Naive thymus-derived CD8-positive, alpha-beta T cell (primary cell): ENCODE results near the gene EMID1. TPM values are rescaled to one million over a fixed set of nuclear protein-coding genes. Genes with fewer than 3 reads are reported as not detected.

Experiments
- ATAC-seq, 2 donors: fragments of 150-1000 bp; cut with Tn5 transposase in 1 of 2; sonication (Bioruptor Pico), chemical (Tn5 transposase) in 1 of 2; 1 replicate in 1 of 2; 2 replicates in 1 of 2; pipeline ENCODE4 v1.10.0; 2021; ENCODE audit warnings: mild to moderate bottlenecking in 2 of 2, moderate library complexity in 2 of 2
- POLR2A ChIA-PET: fragments of 350-600 bp; sonication (Branson Sonifier 250); formaldehyde crosslinking; loops from one replicate; lab custom pipeline; 2021; ENCODE audit warnings: antibody characterized with exemption; lab: Charles Lee
- DNase-seq, 10 donors: peaks; one replicate each; pipeline versions ENCODE4 v3.0.0 to v3.0.0-alpha.2; 2020 to 2022
- H3K27ac Mint-ChIP-seq, 10 donors: one replicate each; pipeline ENCODE4 v1.8.0; 2020 to 2022; ENCODE audit warnings: mild to moderate bottlenecking in 10 of 10, mixed read lengths in 10 of 10, moderate library complexity in 4 of 10, inconsistent platforms in 1 of 10
- H3K27me3 Mint-ChIP-seq, 5 donors: one replicate each; pipeline ENCODE4 v1.8.0; 2021 to 2022; ENCODE audit warnings: mixed read lengths in 5 of 5
- H3K36me3 Mint-ChIP-seq, 3 donors: one replicate each; pipeline ENCODE4 v1.8.0; 2020 to 2022; ENCODE audit warnings: mixed read lengths in 3 of 3, mild to moderate bottlenecking in 2 of 3, inconsistent platforms in 1 of 3
- H3K4me1 Mint-ChIP-seq, 4 donors: one replicate each; pipeline ENCODE4 v1.8.0; 2021 to 2022; ENCODE audit warnings: mixed read lengths in 4 of 4
- H3K4me3 Mint-ChIP-seq, 10 donors: one replicate each; pipeline ENCODE4 v1.8.0; 2020 to 2022; ENCODE audit warnings: mild to moderate bottlenecking in 10 of 10, mixed read lengths in 10 of 10, moderate library complexity in 6 of 10, inconsistent platforms in 1 of 10
- H3K9me3 Mint-ChIP-seq, 9 donors: one replicate each; pipeline ENCODE4 v1.8.0; 2020 to 2022; ENCODE audit warnings: mixed read lengths in 9 of 9, mild to moderate bottlenecking in 3 of 9, inconsistent platforms in 1 of 9, moderate library complexity in 1 of 9
- polyA plus RNA-seq, 3 donors: library from polyadenylated mRNA; unstranded; fragments of 300-500 nt; fragmentation: Illumina TruSeq; gene quantifications; one replicate each; pipeline ENCODE4 v1.2.3, GENCODE V29; 2021
- total RNA-seq, 8 experiments: library from RNA in 2 of 8; stranded (reverse) in 2 of 8; gene quantifications; one replicate each; pipeline ENCODE4 v1.2.3 and lab custom pipeline; 2021 to 2026

EMID1 gene
- total and polyA plus RNA-seq, 5 experiments from 2014 or later, result not detected

GRCh38 chr22:29266564-29267461 is 61.1 kb downstream of the EMID1 start:
- Mint-ChIP-seq H3K27me3 (peaks cover 0 to 3% (median 0%) of the 10 kb centered on the region in 5 donors), H3K27ac (peak overlapping the region; percentile 22 to 100 (median 86)), H3K4me3 (peak overlapping the region; percentile 90 to 99 (median 96)), H3K4me1 (peaks cover 30 to 51% (median 44%) of the 10 kb centered on the region in 4 donors), H3K9me3 (peaks cover 0 to 3% (median 0%) of the 10 kb centered on the region in 9 donors), H3K36me3 (peaks cover 5 to 10% (median 7%) of the 10 kb centered on the region in 3 donors)
- ATAC-seq (no peak), DNase-seq (no peak)
- POLR2A ChIA-PET, result no interaction called here

- H3K9me3 Mint-ChIP-seq, result peaks cover 0 to 3% (median 0%) of the 10 kb centered on the region in 9 donors
- peak overlapping the region; percentile 89 to 100 (median 98) for H3K27ac Mint-ChIP-seq
- peaks cover 36 to 57% (median 50%) of the 10 kb centered on the region in 4 donors for H3K4me1 Mint-ChIP-seq
- DNase-seq (no peak), ATAC-seq (peak in 1 of 2 donors; percentile 42)
- peak overlapping the region; percentile 90 to 99 (median 96) for H3K4me3 Mint-ChIP-seq
- H3K27me3 Mint-ChIP-seq, result peaks cover 0 to 3% (median 0%) of the 10 kb centered on the region in 5 donors
- H3K36me3 Mint-ChIP-seq, result peaks cover 5 to 17% (median 7%) of the 10 kb centered on the region in 3 donors
- POLR2A ChIA-PET, result no interaction called here
These were observed 61.8 kb downstream of the EMID1 start for GRCh38 chr22:29267462-29267857.

- peaks cover 36 to 62% (median 55%) of the 10 kb centered on the region in 4 donors for H3K4me1 Mint-ChIP-seq
- peaks cover 0 to 3% (median 0%) of the 10 kb centered on the region in 9 donors for H3K9me3 Mint-ChIP-seq
- H3K4me3 Mint-ChIP-seq, result peak within 1 kb of the TSS; percentile 90 to 99 (median 96)
- DNase-seq, result peak; percentile 85 to 100 (median 96)
- peaks cover 0 to 3% (median 0%) of the 10 kb centered on the region in 5 donors for H3K27me3 Mint-ChIP-seq
- ATAC-seq, result peak; percentile 85 to 91
- H3K36me3 Mint-ChIP-seq, result peaks cover 5 to 22% (median 7%) of the 10 kb centered on the region in 3 donors
- POLR2A ChIA-PET, result interaction anchor here (0.8 to 1.1 kb wide), 6 partner anchors 9 to 464 kb away, joined by 3 to 4 read pairs (median 3); no protein-coding TSS in a partner anchor
- peak within 1 kb of the TSS; percentile 96 to 100 (median 98) for H3K27ac Mint-ChIP-seq
These were observed 62.3 kb downstream of the EMID1 start, which contains the start of the genes EWSR1 and RHBDD3 for GRCh38 chr22:29267858-29268510. Gene EWSR1, plus strand, starts transcription at chr22:29268268. Its CDS starts 69 bp downstream, at chr22:29268337. Gene RHBDD3, minus strand, starts transcription at chr22:29267981. Its CDS starts 2,355 bp downstream, at chr22:29265626.

DNA sequence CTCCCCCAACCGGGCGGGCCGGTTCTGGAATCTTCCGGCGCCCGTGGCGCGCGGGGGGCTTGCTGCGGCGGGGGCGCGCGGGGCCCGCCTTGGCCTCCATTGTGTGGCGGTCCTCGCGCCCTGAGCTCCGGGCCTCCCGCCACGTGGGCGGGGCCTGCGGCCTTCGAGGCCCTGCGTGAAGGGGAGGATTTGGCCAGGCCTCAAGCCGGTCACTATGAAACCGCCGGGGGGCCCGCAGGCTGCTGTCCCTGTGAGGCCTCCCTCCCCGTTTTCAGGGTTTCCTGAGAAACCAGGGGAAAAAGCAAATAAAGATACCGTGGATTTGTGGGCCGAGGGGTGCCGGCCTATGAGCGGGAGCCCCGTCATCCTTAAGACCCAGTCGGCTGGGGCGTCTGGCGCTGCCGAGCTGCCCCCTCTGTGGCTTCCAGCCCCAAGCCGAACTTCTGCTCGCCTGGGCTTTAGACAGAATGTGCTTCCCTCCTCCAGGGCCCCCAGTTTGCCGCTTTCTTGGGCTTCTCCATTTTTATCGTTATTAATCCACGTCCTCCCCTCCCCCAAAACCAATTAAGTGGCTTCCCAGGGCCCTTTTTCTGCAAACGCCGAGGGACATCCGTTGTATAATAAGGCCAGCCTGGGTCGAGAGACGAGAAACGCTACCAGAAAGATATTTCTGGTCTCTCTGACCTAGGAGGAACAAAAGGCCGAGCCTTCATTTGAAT is 63.0 kb downstream of the EMID1 start:
- Mint-ChIP-seq H3K27me3 (peaks cover 0 to 3% (median 0%) of the 10 kb centered on the region in 5 donors), H3K36me3 (peaks cover 5 to 29% (median 7%) of the 10 kb centered on the region in 3 donors), H3K9me3 (peaks cover 0 to 3% (median 0%) of the 10 kb centered on the region in 9 donors), H3K4me1 (peaks cover 39 to 69% (median 62%) of the 10 kb centered on the region in 4 donors), H3K27ac (peak overlapping the region; percentile 96 to 100 (median 98)), H3K4me3 (peak overlapping the region; percentile 90 to 99 (median 96))
- POLR2A ChIA-PET, result interaction anchor here (0.8 to 1.1 kb wide), 6 partner anchors 8 to 464 kb away, joined by 3 to 4 read pairs (median 3); no protein-coding TSS in a partner anchor
- ATAC-seq (peak; percentile 23 to 30), DNase-seq (peak in 5 of 10 donors; percentile 7 to 36 (median 32))

GRCh38 chr22:29269230-29269604 is 63.5 kb downstream of the EMID1 start:
- DNase-seq, result no peak
- H3K36me3 Mint-ChIP-seq, result peaks cover 5 to 34% (median 7%) of the 10 kb centered on the region in 3 donors
- POLR2A ChIA-PET, result interaction anchor here (0.9 to 1.1 kb wide), 5 partner anchors 8 to 35 kb away, joined by 3 to 4 read pairs (median 3); no protein-coding TSS in a partner anchor

GRCh38 chr22:29269731-29270474 is 64.2 kb downstream of the EMID1 start:
- POLR2A ChIA-PET, result interaction anchor here (0.9 to 1.7 kb wide), 5 partner anchors 9 to 470 kb away, joined by 3 to 5 read pairs (median 3); partner anchors contain the start of gene XBP1
- Mint-ChIP-seq H3K27ac (peak overlapping the region; percentile 94 to 100 (median 97)), H3K27me3 (peaks cover 0 to 3% (median 0%) of the 10 kb centered on the region in 5 donors), H3K4me1 (peaks cover 43 to 81% (median 73%) of the 10 kb centered on the region in 4 donors), H3K9me3 (peaks cover 0 to 3% (median 0%) of the 10 kb centered on the region in 9 donors), H3K36me3 (peaks cover 5 to 41% (median 10%) of the 10 kb centered on the region in 3 donors), H3K4me3 (peak overlapping the region; percentile 90 to 99 (median 96))
- ATAC-seq (no peak), DNase-seq (peak in 1 of 10 donors; percentile 9)

More at GRCh38 chr22:29269230-29269604, 63.5 kb downstream of the EMID1 start:
- H3K27me3 Mint-ChIP-seq, result peaks cover 0 to 3% (median 0%) of the 10 kb centered on the region in 5 donors
- H3K4me1 Mint-ChIP-seq, result peaks cover 39 to 75% (median 67%) of the 10 kb centered on the region in 4 donors
- peak overlapping the region; percentile 94 to 100 (median 97) for H3K27ac Mint-ChIP-seq
- ATAC-seq, result no peak
- peaks cover 0 to 3% (median 0%) of the 10 kb centered on the region in 9 donors for H3K9me3 Mint-ChIP-seq
- H3K4me3 Mint-ChIP-seq, result peak overlapping the region; percentile 90 to 99 (median 96)

- Mint-ChIP-seq H3K36me3 (peaks cover 5 to 48% (median 15%) of the 10 kb centered on the region in 3 donors), H3K4me1 (peaks cover 45 to 89% (median 81%) of the 10 kb centered on the region in 4 donors), H3K4me3 (peak overlapping the region; percentile 90 to 99 (median 96)), H3K27ac (peak overlapping the region; percentile 68 to 100 (median 90)), H3K9me3 (peaks cover 0 to 3% (median 0%) of the 10 kb centered on the region in 9 donors), H3K27me3 (peaks cover 0 to 3% (median 0%) of the 10 kb centered on the region in 5 donors)
- ATAC-seq (no peak), DNase-seq (no peak)
- POLR2A ChIA-PET, result interaction anchor here (0.9 to 1.7 kb wide), 4 partner anchors 9 to 471 kb away, joined by 3 to 5 read pairs (median 4); partner anchors contain the start of gene XBP1
These were observed 65.0 kb downstream of the EMID1 start for GRCh38 chr22:29270475-29271271.

DNA sequence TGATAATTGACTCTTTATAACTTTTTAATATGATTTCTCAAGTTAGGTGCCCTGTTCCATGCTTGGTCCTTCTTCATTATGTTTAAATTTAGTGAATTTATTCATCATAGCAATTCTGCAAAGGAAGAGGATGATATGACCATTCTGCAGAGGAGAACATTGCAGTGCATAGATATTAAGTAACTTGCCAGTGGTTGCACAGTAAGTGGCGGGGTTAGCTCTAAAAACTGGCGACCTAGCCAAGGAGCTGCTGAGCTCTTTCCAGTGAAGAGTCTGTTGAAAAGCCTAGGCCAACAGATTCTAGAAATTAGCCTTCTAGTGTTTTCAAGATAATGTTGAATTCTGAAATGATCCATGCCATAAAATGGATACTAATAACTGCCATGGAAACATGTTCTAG is 66.9 kb downstream of the EMID1 start:
- ATAC-seq (no peak), DNase-seq (no peak)
- peaks cover 0 to 3% (median 0%) of the 10 kb centered on the region in 5 donors for H3K27me3 Mint-ChIP-seq
- peak overlapping the region in 6 of 10 donors; percentile 9 to 79 (median 40) for H3K27ac Mint-ChIP-seq
- peaks cover 11 to 66% (median 15%) of the 10 kb centered on the region in 3 donors for H3K36me3 Mint-ChIP-seq
- H3K9me3 Mint-ChIP-seq, result peaks cover 0 to 3% (median 0%) of the 10 kb centered on the region in 9 donors
- POLR2A ChIA-PET, result no interaction called here
- peaks cover 39 to 90% (median 83%) of the 10 kb centered on the region in 4 donors for H3K4me1 Mint-ChIP-seq
- peak overlapping the region in 7 of 10 donors; percentile 84 to 99 (median 95) for H3K4me3 Mint-ChIP-seq

DNA sequence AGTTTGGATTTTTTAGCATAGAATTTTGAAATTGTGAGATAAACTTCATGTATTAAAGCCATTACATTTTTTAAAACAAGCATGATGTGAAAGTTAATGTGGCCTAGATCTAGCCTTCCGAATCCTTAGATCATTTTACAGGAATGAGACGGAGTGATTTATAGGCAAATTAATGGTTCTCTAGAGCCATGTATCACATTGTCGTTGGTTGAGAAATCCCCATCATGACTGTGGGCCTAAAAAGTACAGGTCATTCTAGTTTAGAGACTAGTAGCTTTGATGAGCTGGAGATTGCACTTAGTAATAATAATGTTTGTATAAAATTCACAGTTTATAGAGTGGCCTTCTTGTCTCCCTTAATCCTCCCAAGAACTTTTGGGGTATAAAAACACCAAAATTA is 69.5 kb downstream of the EMID1 start:
- DNase-seq, result no peak
- Mint-ChIP-seq H3K9me3 (no peaks in the 10 kb centered on the region), H3K36me3 (peaks cover 5 to 92% (median 23%) of the 10 kb centered on the region in 3 donors), H3K27ac (peak overlapping the region in 5 of 10 donors; percentile 16 to 58 (median 47)), H3K27me3 (no peaks in the 10 kb centered on the region), H3K4me3 (peak overlapping the region in 3 of 10 donors; percentile 10 to 29 (median 25)), H3K4me1 (peaks cover 36 to 86% (median 84%) of the 10 kb centered on the region in 4 donors)
- POLR2A ChIA-PET, result no interaction called here
- no peak for ATAC-seq
